Activated T-cell treated with anti-CD3 and anti-CD28 coated beads for 48 hours (primary cell): ENCODE results near the gene TBCA.

ENCODE experiments used
- DNase-seq: peaks from one replicate; pipeline ENCODE4 v3.0.0-alpha.2; 2020; ENCODE audit warnings: low read depth

The TBCA gene, protein sequence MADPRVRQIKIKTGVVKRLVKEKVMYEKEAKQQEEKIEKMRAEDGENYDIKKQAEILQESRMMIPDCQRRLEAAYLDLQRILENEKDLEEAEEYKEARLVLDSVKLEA

DNA sequence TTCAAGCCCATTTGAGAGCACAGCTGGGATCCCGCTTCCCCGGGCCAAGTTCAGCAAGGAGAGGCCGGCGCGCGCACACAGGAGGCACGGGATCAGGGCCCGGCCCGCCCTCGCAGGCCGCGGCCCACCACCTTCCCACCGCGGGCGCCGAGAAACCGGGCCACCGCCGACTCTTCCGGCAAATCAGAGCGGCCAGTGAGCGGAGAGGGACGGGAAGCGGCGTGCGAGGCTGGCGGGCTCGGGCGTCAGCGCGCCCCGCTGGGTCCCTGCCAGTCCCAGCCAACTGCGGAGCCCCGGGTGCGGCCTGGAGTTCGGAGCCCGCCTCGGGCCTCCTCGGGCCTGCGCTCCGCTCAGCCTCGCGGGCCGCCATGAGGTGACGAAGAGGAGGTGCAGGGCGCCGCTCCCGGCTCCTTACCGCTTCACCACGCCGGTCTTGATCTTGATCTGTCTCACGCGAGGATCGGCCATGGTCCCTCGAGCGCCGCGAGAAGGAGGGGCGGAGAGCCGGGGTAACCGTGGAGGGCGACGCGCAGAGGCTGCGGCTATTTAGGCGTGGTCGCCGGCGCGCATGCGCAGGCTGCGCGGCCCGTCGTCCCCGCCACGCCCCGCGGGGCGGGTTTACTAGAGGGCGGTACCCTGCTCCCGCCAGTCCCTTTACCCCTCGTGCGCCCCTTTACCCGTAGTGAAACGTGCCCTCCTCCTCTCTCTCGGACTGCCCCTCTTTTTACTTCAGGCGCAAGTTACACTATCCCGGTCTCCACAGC is at the start of gene TBCA:
TSS of gene TBCA (minus strand) at position 550 of the 764 bp plus-strand sequence. CDS start at position 468, 82 bp downstream.
- DNase-seq: peak; percentile 93

DNA sequence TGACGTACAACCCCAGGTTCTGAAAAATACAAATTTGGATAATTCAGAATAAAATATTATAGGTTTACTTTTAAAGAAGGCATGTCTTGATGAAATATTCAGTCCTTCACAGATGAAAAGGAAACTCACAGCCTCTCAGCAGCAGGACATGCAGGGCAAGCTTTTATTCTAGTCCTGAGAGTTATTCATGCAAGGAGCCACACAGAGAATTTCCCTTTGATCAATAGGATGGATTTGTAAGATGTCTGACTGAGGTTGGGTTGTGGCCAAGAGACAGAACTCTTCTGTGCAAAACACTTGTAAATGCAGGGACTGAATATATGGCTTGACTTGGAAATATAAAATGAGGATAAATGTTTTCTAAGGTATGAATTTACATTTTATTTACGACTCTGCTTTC is 48.8 kb upstream of the TBCA start:
- no peak for DNase-seq

DNA sequence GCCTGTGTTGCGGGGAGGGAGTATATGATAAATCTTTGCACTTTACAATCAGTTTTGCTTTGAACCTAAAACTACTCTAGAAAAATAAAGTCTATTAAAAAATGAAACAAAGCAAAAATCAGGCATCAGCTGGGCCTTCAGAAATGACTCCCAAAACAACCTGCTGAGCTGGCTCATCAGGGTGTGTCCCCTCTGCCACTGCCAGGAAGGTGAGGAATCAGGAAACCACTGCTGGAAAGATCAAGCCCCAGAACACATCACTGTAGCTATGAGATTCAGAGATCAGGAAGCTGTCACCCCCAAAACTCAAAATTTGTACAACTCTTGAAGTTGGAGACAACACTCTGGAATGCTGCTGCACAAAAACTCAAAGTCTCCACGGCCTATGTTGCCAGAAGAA is 40.5 kb upstream of the TBCA start:
- DNase-seq: no peak

DNA sequence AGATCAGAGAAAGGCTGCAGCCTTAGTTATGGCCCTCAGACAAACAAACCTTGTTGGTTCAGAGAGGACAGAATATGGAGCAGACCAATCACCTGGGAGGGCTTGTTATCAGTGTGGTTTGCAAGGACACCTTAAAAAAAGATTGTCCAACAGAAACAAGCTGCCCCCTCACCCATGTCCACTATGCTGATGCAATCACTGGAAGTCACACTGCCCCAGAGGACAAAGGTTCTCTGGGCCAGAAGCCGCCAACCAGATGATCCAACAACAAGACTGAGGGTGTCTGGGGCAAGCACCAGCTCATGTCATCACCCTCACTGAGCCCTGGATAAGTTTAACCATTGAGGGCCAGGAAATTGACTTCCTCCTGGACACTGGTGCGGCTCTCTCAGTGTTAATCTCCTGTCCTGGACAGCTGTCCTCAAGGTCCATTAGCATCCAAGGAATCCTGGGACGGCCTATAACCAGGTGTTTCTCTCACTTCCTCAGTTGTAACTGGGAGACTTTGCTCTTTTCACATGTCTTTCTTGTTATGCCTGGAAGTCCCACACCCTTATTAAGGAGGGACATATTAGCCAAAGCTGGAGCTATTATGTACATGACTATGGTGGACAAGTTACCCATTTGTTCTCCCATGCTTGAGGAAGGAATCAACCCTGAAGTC is 36.9 kb upstream of the TBCA start:
- DNase-seq: no peak

DNA sequence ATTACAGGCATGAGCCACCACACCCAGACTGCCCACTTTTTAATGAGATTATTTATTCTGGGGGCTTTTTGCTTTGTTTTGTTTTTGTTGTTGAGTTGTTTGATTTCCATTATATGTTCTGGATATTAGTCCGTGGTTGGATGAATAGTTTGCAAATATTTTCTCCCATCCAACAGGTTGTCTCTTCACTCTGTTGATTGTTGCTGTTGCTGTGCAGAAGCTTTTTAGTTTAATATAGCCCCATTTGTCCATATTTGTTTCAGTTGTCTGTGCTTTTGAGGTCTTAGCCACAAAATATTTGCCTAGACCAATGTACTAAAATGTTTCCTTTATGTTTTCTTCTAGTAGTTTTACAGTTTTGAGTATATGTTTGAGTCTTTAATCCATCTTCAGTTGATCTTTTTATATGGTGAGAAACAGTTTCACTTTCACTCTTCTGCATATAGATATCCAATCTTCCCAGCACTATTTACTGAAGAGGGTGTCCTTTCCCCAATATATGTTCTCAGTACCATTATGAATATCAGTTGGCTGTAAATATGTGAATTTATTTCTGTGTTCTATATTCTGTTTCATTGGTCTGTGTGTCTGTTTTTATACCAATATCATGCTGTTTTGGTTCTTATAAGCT is 30.2 kb upstream of the TBCA start:
- DNase-seq: no peak

DNA sequence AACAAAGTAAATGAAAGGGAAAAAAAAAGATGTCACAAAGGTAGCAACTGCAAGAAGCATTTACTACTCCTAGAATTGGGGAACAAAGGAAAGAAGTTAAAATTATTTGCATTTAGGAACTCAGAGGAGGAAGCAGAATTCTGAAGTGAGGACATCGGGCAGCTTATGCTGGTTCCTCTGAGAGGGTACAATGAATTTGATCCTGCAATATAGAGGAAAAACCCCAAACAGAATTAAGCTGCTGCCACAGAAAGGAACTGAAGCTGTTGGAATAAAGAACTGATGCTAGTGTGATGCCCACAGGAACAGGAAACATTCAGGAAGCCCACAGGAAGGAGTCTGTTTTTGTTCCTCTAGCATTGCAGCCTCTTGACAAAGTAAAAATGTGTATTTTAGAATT is 22.3 kb upstream of the TBCA start:
- DNase-seq: no peak

DNA sequence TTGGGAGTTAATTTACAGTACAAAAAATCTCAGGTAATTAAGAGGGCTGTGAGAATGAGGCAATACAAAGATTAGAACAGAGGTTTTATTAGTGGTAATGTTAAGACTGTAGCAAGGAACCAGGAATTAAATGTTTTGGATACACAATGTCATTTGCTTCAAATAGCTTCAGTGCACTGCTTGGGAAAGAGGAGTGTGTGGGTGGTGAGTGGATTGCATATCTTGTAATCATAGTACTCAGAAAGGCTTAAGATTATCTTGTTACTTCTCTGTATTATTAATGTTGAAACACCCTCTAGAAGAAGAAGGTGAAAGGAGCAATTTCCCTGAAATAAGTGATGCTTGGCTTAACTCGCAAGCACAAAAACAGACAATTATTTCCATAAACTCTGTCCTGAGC is 21.0 kb upstream of the TBCA start:
- no peak for DNase-seq

DNA sequence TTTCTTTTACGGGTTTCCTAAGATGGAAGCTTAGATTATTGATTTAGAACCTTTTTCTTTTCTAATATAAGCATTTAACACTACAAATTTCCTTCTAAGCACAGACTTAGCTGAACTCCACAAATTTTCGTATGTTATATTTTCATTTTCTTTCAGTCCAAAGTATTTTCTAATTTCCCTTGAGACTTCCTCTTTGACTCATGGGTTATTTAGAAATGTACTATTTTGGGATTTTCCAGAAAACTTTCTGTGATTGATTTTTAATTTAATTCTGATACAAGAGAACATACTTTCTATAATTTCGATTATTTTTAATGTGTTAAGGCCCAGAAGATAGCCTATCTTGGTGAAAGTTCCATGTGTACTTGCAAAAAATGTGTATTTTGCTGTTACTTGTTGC is 19.7 kb upstream of the TBCA start:
- DNase-seq: no peak

DNA sequence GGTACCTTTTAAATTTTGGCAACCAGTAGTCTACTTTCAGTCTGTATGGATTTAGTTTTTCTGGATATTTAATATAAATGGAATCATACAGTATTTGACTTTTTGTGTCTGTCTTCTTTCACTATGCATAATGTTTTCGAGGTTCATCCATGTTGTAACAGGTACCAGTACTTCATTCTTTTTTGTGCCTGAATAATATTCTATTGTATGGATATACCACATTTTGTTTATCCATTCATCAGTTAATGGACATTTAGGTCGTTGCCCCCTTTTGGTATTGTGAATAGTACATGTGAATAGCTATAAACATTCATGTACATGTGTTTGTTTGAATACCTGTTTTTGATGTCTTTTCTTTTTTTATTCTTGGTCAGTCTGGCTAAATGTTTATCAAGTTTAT is 19.1 kb upstream of the TBCA start:
- no peak for DNase-seq

DNA sequence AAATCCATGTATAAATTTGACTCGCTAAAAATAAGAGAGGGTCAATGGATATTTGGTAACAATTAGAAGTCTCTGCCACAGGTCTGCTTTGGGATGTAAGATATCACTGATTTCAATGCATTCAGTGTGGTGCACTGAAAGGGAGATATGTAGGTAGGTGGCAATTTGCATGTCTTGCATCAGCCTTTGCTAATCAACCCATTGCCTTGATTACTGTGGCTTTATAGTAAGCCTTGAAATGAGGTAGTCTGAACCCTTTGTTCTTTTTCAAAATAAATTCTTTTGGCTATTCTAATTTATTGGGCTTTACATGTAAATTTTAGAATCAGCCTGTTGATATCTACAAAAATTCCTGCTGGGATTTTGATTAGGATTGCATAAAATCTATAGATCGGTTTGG is 15.8 kb upstream of the TBCA start:
- no peak for DNase-seq

DNA sequence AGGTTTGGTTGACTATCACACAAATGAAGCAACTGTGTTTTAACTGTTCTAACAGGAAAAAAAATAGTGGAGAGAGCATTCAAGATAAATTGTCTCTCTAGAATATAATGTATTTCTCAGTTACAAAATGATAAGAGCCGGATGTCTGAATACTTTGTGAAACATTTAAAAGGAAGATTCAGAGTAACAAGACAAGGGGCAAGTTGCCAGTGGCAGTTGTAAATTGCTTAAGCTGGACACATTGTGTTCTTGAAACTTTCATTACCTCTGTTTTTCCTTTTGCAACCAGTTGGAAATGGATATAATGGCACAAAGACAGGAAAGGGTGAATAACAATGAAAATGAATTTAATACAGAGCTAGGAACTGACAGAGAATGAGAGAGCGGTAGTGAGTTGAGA is 15.2 kb upstream of the TBCA start:
- DNase-seq: no peak

DNA sequence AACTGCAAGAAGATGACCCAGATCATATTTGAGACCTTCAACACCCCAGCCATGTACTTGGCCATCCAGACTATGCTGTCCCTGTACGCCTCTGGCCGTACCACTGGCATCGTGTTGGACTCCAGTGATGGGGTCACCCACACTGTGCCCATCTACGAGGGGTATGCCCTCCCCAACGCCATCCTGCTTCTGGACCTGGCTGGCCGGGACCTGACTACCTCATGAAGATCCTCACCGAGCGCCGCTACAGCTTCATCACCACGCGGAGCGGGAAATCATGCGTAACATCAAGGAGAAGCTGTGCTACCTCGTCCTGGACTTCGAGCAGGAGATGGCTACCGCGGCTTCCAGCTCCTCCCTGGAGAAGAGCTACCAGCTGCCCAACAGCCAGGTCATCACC is 9.1 kb upstream of the TBCA start:
- no peak for DNase-seq

DNA sequence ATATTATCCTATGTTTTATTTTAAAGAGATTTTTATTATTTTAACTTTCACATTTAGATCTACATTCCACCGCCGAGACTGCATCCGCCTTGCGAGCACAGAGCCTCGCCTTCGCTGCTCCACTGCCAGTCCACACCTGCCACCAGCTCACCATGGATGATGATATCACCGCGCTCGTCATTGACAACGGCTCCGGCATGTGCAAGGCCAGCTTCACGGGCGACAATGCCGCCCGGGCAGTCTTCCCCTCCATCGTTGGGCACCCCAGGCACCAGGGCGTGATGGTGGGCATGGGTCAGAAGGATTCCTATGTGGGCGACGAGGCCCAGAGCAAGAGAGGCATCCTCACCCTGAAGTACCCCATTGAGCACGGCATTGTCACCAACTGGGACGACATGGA is 8.6 kb upstream of the TBCA start:
- DNase-seq: no peak

DNA sequence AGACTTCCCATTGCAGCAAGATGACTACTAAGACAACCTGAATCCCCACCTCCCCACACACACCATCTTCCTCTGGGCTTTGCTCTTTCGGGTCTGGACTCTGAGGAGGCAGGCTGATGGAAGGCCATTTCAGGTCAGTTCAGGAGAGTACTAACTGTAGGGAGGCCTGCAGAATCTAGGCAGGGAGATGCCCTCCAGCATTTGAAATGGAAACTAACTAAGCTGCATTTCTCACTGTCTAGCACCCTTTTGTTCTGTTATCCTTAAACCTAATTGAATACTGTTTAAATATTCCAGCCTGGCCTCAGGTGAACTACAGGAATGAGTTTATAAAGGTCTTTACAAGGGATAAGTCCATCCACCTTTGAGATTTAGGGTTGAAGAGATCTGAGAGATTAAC is 4.9 kb upstream of the TBCA start:
- DNase-seq: no peak

DNA sequence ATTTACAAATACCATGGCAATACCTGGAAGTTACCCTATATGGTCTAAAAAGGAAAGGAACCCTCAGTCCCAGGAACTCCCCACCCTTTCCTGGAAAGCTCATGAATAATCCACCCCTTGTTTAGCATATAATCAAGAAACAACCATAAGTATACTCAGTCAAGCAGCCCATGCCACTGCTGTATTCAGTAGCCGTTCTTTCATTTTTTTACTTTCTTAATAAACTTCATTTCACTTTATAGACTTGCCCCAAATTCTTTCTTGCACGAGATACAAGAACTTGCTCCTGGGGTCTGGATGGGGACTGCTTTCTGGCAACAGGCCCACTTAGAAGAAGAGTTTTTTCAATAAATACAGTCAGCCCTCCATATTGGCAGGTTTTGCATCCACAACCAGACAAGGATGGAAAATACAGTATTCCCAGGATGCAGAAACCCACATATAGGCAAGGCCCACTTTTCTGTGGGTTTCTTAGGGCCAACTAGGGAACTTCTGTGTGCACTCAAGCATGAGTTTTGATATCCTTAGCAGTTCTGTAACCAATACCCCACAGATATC is 2.8 kb upstream of the TBCA start:
- no peak for DNase-seq

DNA sequence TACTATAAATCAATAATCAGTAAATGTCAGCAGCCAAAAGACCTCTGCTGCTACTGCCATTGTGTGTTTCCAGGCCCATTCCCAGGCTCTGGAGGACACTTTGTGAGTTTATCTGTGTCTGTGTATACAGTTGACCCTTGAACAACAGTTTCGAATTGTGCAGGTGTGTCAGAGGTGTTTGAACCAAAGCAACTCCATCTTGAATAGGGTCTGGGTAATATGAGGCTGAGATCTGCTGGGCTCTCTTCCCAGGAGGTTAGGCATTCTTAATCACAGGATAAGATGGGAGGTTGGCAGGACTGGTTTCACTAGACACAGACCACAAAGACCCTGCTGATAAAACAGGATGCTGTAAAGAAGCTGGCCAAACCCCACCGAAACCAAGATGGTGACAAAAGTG is 2.3 kb upstream of the TBCA start:
- no peak for DNase-seq

DNA sequence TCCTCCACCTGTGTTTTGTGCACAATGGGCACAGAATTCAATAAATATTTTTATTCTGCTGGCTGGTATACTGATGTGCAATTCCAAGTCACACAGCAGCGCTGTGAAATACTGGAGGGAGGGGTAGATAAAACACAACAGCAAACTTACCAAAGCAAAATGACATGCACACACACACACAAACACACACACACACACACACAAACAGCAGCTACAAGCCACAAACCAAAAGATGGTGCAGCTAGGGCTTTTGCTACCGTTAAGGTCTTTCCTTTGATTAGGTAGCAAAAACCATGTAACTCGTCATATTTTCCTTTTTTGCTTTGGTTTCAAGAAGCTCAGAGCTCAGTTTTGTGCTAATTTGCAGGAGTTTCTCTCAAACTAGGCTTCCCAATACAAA is 1.8 kb upstream of the TBCA start:
- DNase-seq: no peak

DNA sequence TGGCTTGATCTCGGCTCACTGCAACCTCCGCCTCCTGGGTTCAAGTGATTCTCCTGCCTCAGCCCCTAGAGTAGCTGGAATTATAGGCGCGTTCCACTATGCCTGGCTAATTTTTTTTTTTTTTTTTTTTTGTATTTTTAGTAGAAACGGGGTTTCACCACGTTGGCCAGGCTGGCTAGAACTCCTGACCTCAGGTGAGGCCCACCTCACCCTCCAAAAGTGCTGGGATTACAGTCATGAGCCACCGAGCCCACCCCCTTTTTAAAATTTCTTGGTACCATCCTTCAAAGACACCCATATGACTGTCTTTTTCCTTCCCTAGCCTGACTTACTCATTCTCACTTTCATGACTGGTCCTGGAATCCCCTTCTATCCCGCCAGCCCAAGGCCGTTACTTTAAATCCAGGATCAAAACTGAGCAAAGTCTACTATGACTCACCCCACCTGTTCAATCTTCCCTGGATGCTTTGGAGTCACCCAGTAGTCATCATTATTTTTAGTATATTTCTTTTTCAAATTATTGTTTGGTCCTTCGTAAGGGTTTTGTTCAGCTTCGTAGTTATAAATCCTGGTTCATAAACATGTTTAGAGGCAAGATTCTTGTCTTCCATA is 1.2 kb upstream of the TBCA start:
- no peak for DNase-seq

DNA sequence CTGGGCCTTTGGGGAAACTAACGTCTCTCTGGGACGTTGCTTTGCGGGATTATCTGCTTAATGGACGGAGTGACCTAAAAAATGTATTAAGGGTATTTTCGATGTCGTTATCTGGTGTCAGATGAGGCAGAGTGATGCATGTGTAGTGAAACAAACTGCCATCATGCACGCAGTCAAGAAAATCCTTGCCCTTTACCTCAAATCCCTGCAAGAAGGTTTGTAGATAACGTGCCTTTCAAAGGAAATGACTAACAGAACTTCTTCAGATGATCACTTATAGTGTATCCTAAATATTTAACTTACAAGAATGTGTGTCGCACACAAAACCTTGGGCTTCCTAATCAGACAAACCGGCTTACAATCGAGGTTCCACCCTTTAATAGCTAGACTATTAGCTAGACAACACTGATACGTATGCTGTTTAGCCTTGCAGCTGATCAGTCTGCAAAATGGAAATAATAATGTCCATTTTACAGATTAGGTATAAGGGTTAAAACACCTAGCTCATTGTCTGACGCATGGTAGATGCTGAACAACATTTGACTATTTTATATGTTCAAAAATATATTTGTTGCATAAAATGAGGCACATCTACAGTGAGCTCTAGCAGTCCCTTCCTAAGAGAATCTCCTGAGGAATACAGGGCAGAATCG is 541 bp upstream of the TBCA start:
- no peak for DNase-seq

DNA sequence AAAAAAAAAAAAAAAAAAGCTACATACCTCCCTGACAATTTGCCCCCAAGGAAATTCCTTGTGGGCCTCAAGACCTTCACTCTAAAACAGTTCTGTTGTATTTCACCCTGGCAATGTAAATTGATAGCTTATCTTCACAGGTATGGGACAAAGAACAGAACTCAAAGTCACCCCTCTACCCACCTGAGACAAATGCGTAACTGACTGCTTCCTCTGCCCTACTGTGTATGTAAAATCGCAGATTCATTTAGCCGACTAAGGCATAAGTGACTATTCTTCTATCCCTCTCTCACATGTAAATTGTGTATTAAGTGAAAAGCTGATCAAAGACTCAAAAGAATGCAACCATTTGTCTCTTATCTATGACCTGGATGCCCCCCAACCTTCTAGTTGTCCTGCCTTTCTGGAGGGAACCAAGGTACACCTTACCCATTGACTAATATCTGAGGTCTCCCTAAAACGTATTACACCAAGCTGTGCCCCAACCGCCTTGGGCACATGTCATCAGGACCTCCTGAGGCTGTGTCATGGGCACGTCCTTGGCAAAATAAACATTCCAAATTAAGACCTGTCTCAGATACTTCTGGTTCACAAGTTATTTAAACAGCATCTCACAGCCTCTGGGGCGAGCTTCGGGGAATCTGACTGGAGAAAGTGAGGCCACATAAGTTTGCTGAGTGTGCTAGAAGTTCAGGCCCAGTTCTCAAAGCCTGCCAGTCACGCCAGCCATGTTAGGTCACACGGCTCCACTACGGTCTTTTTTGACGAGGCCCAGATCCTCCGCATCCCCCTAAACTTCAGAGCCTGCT is 954 bp downstream of the TBCA start:
- no peak for DNase-seq

DNA sequence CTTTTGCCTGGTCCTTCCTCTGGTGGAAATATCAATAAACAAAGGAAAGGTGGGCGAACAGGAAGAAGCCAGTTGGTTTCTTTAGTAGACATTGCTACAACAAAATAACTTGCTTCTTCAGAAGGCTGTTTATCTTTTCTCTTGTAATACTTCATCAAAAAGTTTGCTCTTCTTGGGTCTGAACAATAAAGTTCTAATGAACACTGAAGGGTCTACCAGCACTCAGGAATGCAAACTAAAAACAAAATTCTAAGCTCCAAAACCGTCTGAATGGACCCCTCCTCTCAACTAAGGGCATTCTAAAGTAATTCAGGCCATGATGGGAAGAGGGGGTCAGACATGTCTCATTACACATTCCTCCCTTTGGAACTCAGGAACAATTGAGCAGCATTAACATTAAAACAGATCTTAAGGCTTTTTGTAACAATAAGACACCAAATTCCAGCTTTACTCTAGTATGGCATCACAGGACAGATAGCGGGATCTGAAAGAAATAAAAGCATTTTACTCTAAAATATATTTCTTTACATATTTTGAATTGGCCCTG is 2.3 kb downstream of the TBCA start:
- DNase-seq: no peak
